GM18520 (cell line): ENCODE measurements around the gene ATP2B2.
"Not testable (repeated sequence)": the region's sequence is repeated elsewhere in the genome, so short reads cannot be mapped to it uniquely, and the experiment has no call there.

Experiments used
- ATAC-seq: cut with Tn5 transposase; IDR thresholded peaks from one replicate; pipeline ENCODE4 v1.9.1; 2021; ENCODE audit not compliant: unreplicated experiment

The ATP2B2 gene

GRCh38 chr3:10387881-10388609, 117.3 kb downstream of the ATP2B2 start:
- ATAC-seq: no peak

- no peak for ATAC-seq
These were observed 119.3 kb downstream of the ATP2B2 start for GRCh38 chr3:10386121-10386520.

GRCh38 chr3:10384541-10385360, 120.6 kb downstream of the ATP2B2 start:
- no peak for ATAC-seq

DNA sequence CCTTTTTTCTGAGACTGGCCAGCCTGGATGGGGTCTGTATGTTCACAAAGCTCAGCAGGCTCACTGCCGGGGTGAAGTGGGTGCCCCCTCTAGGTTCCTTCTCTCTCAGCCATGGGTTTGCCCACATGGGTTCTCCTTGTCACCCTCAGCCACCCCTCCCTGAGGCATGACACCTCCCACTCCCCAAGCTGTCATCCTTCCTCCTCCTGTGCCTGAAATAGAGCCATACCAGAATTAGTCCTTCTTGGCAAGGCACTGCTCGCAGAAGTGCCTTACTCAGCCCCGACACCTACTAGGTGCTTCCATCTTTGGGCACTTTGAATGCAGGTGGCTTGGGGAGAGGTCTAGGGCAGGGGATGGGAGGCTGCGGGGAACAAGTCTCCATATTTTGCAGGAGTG, 121.5 kb downstream of the ATP2B2 start:
- ATAC-seq: no peak

GRCh38 chr3:10382892-10383849, 122.2 kb downstream of the ATP2B2 start:
- no peak for ATAC-seq

- ATAC-seq: not testable (repeated sequence)
These were observed 122.9 kb downstream of the ATP2B2 start for GRCh38 chr3:10382445-10382844.

GRCh38 chr3:10381336-10381735, 124.0 kb downstream of the ATP2B2 start:
- no peak for ATAC-seq

GRCh38 chr3:10380906-10381305, 124.5 kb downstream of the ATP2B2 start:
- ATAC-seq: no peak

DNA sequence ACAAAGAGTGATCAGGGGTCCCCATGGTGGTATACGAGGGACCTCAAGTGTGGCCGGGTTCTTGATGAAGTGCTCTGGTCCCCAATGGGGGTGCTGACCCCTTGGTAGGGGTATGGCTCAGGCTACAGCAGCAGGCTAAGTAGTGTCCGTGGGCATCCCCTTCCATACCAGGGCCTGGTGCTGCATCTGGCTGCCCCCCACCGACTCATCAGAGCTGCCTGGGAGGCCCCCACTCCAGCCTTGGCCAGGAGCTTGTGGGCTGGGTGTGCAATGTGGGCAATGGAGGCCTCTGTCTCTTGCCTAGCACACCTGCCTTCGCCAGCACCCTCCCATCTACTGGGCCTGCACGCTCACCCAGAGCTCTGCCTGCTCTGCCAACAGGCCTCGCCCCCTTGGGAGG, 125.4 kb downstream of the ATP2B2 start:
- ATAC-seq: no peak

DNA sequence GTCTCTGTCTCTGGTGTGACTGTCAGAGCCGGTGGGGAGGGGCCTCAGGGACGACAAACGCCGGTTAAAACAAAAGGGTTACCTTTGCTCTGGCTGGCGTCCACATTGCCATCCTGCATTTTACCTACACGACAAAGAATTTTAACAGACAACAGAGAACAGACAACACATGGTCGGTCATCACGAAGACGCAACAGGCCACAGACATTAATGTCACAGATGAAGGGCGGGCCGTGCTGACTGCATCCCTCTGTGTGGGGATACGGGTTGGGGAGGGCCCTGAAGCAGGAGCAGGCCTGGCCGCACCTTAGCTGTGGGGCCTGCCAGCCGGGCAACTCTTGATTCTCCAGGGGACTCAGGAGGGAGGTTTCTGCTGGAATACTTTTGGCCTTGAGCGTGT, 126.2 kb downstream of the ATP2B2 start:
- no peak for ATAC-seq

DNA sequence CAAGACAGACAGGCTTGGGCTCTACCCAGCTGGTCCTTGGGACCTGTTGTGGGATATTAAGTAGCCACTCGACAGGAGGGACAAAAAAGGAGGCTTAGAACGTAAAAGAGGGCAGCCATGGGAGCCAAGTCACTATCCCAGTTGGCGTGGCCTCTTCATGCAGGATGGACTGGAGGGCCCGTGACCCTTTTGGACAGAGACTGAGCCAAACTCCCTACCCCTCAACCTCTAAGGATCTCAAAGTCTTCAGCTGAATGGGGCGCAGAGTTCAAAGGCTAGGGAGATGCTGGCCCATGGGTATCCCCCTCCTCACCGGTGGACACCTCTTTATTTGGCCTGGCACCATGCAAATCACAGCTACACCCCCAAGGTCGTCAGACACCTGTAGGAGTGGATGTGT, 126.6 kb downstream of the ATP2B2 start:
- ATAC-seq: no peak

GRCh38 chr3:10378246-10378645, 127.1 kb downstream of the ATP2B2 start:
- no peak for ATAC-seq

- no peak for ATAC-seq
These were observed 128.1 kb downstream of the ATP2B2 start for GRCh38 chr3:10377148-10377725.

GRCh38 chr3:10376353-10376752, 129.0 kb downstream of the ATP2B2 start:
- ATAC-seq: no peak

- ATAC-seq: no peak
These were observed 129.9 kb downstream of the ATP2B2 start for GRCh38 chr3:10375296-10376053.

GRCh38 chr3:10374311-10374710, 131.1 kb downstream of the ATP2B2 start:
- no peak for ATAC-seq

DNA sequence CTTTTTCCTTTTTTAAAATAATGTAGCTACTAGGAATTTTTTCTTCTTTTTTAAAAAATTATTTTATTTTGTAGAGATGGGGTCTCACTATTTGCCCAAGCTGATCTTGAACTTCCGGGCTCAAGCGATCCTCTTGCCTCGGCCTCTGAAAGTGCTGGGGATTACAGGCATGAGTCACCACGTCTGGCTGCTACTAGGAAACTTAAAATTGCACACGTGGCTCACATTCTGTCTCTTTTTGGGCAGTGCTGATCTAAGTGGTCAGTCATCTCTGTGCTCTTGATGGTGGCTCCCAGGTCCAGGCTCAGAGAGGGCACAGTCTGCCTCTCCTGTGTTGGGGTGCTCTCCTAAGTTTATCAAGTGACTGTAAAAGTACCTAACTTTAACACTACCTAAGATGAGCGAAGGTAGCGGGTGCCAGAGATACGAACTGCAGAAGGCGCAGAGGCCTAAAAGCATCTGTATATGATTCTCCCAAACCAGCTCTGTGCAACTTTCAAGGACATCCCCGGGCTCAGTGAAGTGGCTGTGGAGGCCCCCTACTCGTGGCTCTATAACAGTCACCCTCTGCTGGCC, 131.6 kb downstream of the ATP2B2 start:
- no peak for ATAC-seq

- ATAC-seq: no peak
These were observed 133.6 kb downstream of the ATP2B2 start for GRCh38 chr3:10371789-10372188.

DNA sequence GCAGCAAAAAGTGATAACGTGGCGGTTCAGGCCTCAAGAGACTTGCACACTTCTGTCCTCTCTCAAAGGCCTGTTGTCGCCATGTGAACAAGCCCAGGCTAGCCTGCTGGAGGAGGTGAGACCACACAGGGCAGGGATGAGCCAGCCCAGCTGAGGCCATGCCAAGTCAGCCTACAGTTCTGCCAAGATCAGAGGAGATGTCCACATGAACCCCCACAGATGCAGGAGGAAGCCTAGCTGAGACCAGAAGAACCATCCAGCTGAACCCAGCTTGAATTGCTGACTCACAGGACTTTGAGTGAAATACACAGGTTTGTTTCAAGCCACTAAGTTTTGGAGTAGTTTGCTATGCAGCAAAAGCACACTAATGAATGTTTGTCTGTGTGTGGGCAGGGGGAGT, 134.2 kb downstream of the ATP2B2 start:
- no peak for ATAC-seq

- no peak for ATAC-seq
These were observed 135.0 kb downstream of the ATP2B2 start for GRCh38 chr3:10370429-10370828.
